ENCODE results near the gene CEP152. TPM values are rescaled to one million over a fixed set of nuclear protein-coding genes. Genes with fewer than 3 reads are reported as not detected.

CEP152 gene
- polyA plus RNA-seq, 3 donors, result 1.0 to 3.8 (median 1.4) TPM

DNA sequence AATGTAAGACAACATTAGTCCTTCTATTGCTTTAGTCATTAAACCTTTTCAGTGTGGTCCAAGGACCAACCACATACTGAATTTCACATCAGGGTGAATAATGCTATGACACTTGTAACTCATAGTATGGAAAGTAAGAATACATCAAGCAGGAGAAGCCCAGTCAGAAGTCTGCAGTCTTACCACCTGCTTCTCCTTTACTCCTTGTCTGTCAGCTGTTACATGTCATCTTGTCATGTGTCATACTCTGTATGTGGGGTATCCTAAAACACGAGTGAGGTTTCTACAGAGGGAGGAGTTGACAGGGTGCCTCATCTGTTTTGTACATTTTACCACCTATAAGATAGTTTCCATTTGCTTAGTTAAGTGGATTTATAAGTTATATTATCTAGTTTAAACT lies 34.3 kb upstream of the CEP152 start:
- Histone ChIP-seq H3K9me3 (replicated peaks in 1 of 2; ENCODE audit: control insufficient read depth in 1 of 2, insufficient read depth in 1 of 2, low read length in 2 of 2) (no peaks in the 10 kb centered on the region), H3K27me3 (ENCODE audit: control insufficient read depth in 2 of 2, insufficient read depth in 2 of 2, low read length in 2 of 2) (no peaks in the 10 kb centered on the region), H3K79me2 (ENCODE audit: insufficient read depth, low read length) (no peaks in the 10 kb centered on the region), H3K4me1 (ENCODE audit: control insufficient read depth in 1 of 2, insufficient read depth in 2 of 2, low read length in 2 of 2) (no peaks in the 10 kb centered on the region), H2AFZ (ENCODE audit: insufficient read depth, low read depth, low read length, poor library complexity, severe bottlenecking) (no peak overlapping the region), H3K9ac (ENCODE audit: insufficient read depth, low read length, poor library complexity, severe bottlenecking) (no peak overlapping the region), H3K4me3 (replicated peaks in 1 of 3; ENCODE audit: low read depth in 2 of 3, low read length in 3 of 3) (no peak overlapping the region), H3K4me2 (replicated peaks; ENCODE audit: extremely low read depth, low read length, poor library complexity, severe bottlenecking) (no peak overlapping the region), H4K20me1 (ENCODE audit: insufficient read depth, low read length) (no peaks in the 10 kb centered on the region), H3K27ac (ENCODE audit: low read depth in 1 of 2, low read length in 2 of 2) (no peak overlapping the region), H3K36me3 (replicated peaks in 1 of 2; ENCODE audit: control insufficient read depth in 1 of 2, insufficient read depth in 2 of 2, low read length in 2 of 2) (no peaks in the 10 kb centered on the region)
- Mint-ChIP-seq H3K36me3 (no peaks in the 10 kb centered on the region), H3K4me1 (no peaks in the 10 kb centered on the region), H3K4me3 (no peak overlapping the region), H3K9me3 (peaks cover 0 to 5% (median 3%) of the 10 kb centered on the region in 7 donors), H3K27ac (no peak overlapping the region), H3K27me3 (ENCODE audit: low read depth in 3 of 3) (peaks cover 0 to 2% (median 2%) of the 10 kb centered on the region in 3 donors)
- no peak for TF ChIP-seq CTCF (IDR thresholded peaks at IDR 0.05)
- DNase-seq, result no peak
- WGBS (ENCODE audit: insufficient coverage), result no CpG with 5 or more reads among the region's 1 CpG
- intact Hi-C loops (cut with micrococcal nuclease), result no loop called here

DNA sequence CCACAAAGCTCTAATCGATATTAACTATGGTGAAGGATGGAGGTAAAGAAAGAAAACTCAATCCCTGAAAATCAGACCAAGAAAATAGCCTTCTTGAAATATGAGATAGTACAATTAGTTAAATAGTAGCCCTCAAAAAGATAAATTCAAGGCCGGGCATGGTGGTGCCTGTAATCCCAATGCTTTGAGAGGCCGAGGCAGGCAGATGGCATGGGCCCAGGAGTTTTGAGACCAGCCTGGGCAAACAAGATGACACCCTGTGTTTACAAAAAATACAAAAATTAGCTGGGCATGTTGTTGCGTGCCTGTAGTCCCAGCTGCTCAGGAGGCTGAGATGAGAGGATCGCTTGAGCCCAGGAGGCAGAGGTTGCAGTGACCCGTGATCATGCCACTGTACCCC lies 31.6 kb upstream of the CEP152 start:
- no peak for DNase-seq
- Histone ChIP-seq H3K4me2 (replicated peaks; ENCODE audit: extremely low read depth, low read length, poor library complexity, severe bottlenecking) (no peak overlapping the region), H3K36me3 (replicated peaks in 1 of 2; ENCODE audit: control insufficient read depth in 1 of 2, insufficient read depth in 2 of 2, low read length in 2 of 2) (no peaks in the 10 kb centered on the region), H3K4me3 (replicated peaks in 1 of 3; ENCODE audit: low read depth in 2 of 3, low read length in 3 of 3) (no peak overlapping the region), H3K27ac (ENCODE audit: low read depth in 1 of 2, low read length in 2 of 2) (no peak overlapping the region), H3K4me1 (ENCODE audit: control insufficient read depth in 1 of 2, insufficient read depth in 2 of 2, low read length in 2 of 2) (no peaks in the 10 kb centered on the region), H2AFZ (ENCODE audit: insufficient read depth, low read depth, low read length, poor library complexity, severe bottlenecking) (no peak overlapping the region), H3K9ac (ENCODE audit: insufficient read depth, low read length, poor library complexity, severe bottlenecking) (no peak overlapping the region), H3K27me3 (ENCODE audit: control insufficient read depth in 2 of 2, insufficient read depth in 2 of 2, low read length in 2 of 2) (no peaks in the 10 kb centered on the region), H3K9me3 (replicated peaks in 1 of 2; ENCODE audit: control insufficient read depth in 1 of 2, insufficient read depth in 1 of 2, low read length in 2 of 2) (no peaks in the 10 kb centered on the region), H4K20me1 (ENCODE audit: insufficient read depth, low read length) (no peaks in the 10 kb centered on the region), H3K79me2 (ENCODE audit: insufficient read depth, low read length) (no peaks in the 10 kb centered on the region)
- peaks cover 0 to 2% (median 2%) of the 10 kb centered on the region in 3 donors for H3K27me3 Mint-ChIP-seq (ENCODE audit: low read depth in 3 of 3)
- no peak for TF ChIP-seq CTCF (IDR thresholded peaks at IDR 0.05)
- H3K4me3 Mint-ChIP-seq, result no peak overlapping the region
- H3K27ac Mint-ChIP-seq, result no peak overlapping the region
- WGBS (ENCODE audit: insufficient coverage), result 100% methylated on average over 4 of the region's 6 CpGs
- H3K36me3 Mint-ChIP-seq, result no peaks in the 10 kb centered on the region
- H3K4me1 Mint-ChIP-seq, result no peaks in the 10 kb centered on the region
- H3K9me3 Mint-ChIP-seq, result peaks cover 0 to 5% (median under 1%) of the 10 kb centered on the region in 7 donors
- intact Hi-C loops (cut with micrococcal nuclease), result no loop called here
